ENCODE measurements around the gene STXBP4.

Gene STXBP4

GRCh38 chr17:55174133-55174532 is 205.6 kb downstream of the STXBP4 start (continued):
- no peak for TF ChIP-seq OSR1 (CRISPR knock-in tag; IDR thresholded peaks at IDR 0.05)
- TF ChIP-seq PATZ1 (CRISPR knock-in tag; IDR thresholded peaks at IDR 0.05; ENCODE audit: borderline replicate concordance), result no peak
- no peak for TF ChIP-seq SNAI2 (CRISPR knock-in tag; IDR thresholded peaks at IDR 0.05)
- no peak for TF ChIP-seq GLIS3 (CRISPR knock-in tag; IDR thresholded peaks at IDR 0.05)
- TF ChIP-seq RARB (CRISPR knock-in tag; IDR thresholded peaks at IDR 0.05), result no peak
- TF ChIP-seq ZC3H10 (CRISPR knock-in tag; IDR thresholded peaks at IDR 0.05), result no peak
- TF ChIP-seq ZFP30 (CRISPR knock-in tag; IDR thresholded peaks at IDR 0.05), result no peak
- no peak for TF ChIP-seq PPARA (CRISPR knock-in tag; IDR thresholded peaks at IDR 0.05; ENCODE audit: borderline replicate concordance)
- no peak for TF ChIP-seq ARNTL (CRISPR knock-in tag; IDR thresholded peaks at IDR 0.05; ENCODE audit: borderline replicate concordance, low read depth)

GRCh38 chr17:55175788-55176427 is 207.3 kb downstream of the STXBP4 start:
- TF ChIP-seq ESRRG (CRISPR knock-in tag; IDR thresholded peaks at IDR 0.05), result no peak
- TF ChIP-seq ZNF565 (CRISPR knock-in tag; conservative IDR thresholded peaks at IDR 0.05; ENCODE audit: low read depth), result no peak
- TF ChIP-seq ZC3H10 (CRISPR knock-in tag; IDR thresholded peaks at IDR 0.05), result no peak
- TF ChIP-seq ZFP3 (CRISPR knock-in tag; IDR thresholded peaks at IDR 0.05), result no peak
- no peak for TF ChIP-seq PATZ1 (CRISPR knock-in tag; IDR thresholded peaks at IDR 0.05; ENCODE audit: borderline replicate concordance)
- TF ChIP-seq ZFP30 (CRISPR knock-in tag; IDR thresholded peaks at IDR 0.05), result no peak
- TF ChIP-seq PPARA (CRISPR knock-in tag; IDR thresholded peaks at IDR 0.05; ENCODE audit: borderline replicate concordance), result no peak
- TF ChIP-seq BACH2 (CRISPR knock-in tag; IDR thresholded peaks at IDR 0.05; ENCODE audit: borderline replicate concordance), result no peak
- no peak for TF ChIP-seq ZNF70 (CRISPR knock-in tag; IDR thresholded peaks at IDR 0.05)
- TF ChIP-seq GLIS3 (CRISPR knock-in tag; IDR thresholded peaks at IDR 0.05), result no peak
- no peak for TF ChIP-seq TOX (CRISPR knock-in tag; IDR thresholded peaks at IDR 0.05; ENCODE audit: borderline replicate concordance)
- no peak for TF ChIP-seq SNAI2 (CRISPR knock-in tag; IDR thresholded peaks at IDR 0.05)
- no peak for TF ChIP-seq TCF4 (CRISPR knock-in tag; IDR thresholded peaks at IDR 0.05; ENCODE audit: borderline replicate concordance)
- no peak for TF ChIP-seq CSRNP3 (CRISPR knock-in tag; IDR thresholded peaks at IDR 0.05)
- TF ChIP-seq CREB5 (CRISPR knock-in tag; IDR thresholded peaks at IDR 0.05; ENCODE audit: low read depth), result no peak
- no peak for TF ChIP-seq TSHZ2 (CRISPR knock-in tag; IDR thresholded peaks at IDR 0.05)
- ATAC-seq, result no peak

GRCh38 chr17:55177159-55177854 is 208.7 kb downstream of the STXBP4 start:
- peak; percentile 71 for ATAC-seq
- no peak for TF ChIP-seq PPARA (CRISPR knock-in tag; IDR thresholded peaks at IDR 0.05; ENCODE audit: borderline replicate concordance)
- no peak for TF ChIP-seq ZFP30 (CRISPR knock-in tag; IDR thresholded peaks at IDR 0.05)
- TF ChIP-seq PATZ1 (CRISPR knock-in tag; IDR thresholded peaks at IDR 0.05; ENCODE audit: borderline replicate concordance), result no peak
- no peak for TF ChIP-seq SNAI2 (CRISPR knock-in tag; IDR thresholded peaks at IDR 0.05)
- no peak for TF ChIP-seq ZNF8 (CRISPR knock-in tag; IDR thresholded peaks at IDR 0.05)
- no peak for TF ChIP-seq TOX (CRISPR knock-in tag; IDR thresholded peaks at IDR 0.05; ENCODE audit: borderline replicate concordance)
- TF ChIP-seq ESRRG (CRISPR knock-in tag; IDR thresholded peaks at IDR 0.05), result no peak
- TF ChIP-seq CSDC2 (CRISPR knock-in tag; IDR thresholded peaks at IDR 0.05), result no peak
- no peak for TF ChIP-seq POU6F1 (CRISPR knock-in tag; IDR thresholded peaks at IDR 0.05; ENCODE audit: borderline replicate concordance, low read depth)
